GM12865 (cell line): ENCODE data around the gene FRMPD2.

Source experiments
- DNase-seq: peaks from one replicate; pipeline ENCODE4 v3.0.0; 2010; ENCODE audit warnings: low read depth
- H3K4me3 ChIP-seq: 2 replicates; pipeline ENCODE4 v1.5.1; 2011; ENCODE audit warnings: mild to moderate bottlenecking, low read depth, low read length, control low read depth
- CTCF ChIP-seq: IDR thresholded peaks from 2 replicates; pipeline ENCODE4 v1.5.1; 2011; ENCODE audit warnings: low read length, control low read depth, low read depth, inconsistent platforms; ENCODE audit not compliant: insufficient read depth; ENCODE audit errors: missing control alignments

FRMPD2 gene

DNA sequence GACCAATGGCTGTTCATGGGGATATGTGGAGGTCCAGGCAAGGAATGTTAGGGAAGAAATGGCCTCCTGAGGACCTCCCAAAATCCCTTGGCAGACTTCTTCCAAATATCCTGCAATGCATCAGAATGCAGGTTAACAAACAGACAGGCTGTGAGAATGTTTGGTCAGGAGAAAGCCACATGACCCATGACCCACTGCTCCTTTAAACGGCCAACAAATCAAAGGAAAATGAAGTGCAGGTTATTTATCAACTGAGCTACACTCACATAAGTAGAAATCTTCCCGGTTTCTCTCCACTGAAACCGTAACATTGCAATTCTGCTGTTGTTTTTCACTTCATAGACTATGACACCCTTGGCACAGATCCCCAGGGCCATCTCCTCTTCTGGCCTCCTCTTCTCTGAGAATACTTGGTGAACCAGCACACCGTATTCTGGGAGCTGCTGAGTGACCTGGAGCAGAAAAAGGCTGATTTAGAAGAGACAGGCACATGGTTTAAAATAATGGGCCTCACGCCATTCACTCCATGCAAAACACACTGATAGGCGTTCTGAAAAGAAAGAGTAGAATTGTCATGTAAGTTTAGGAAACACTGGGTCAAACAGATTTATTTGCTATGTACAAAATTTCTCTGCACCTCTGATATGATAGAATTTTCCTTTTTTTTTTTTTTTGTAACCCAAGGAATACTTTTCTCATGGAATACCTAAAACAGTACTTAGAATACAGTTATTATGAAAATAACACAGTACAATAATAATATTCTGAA lies 67.8 kb downstream of the FRMPD2 start:
- DNase-seq, result no peak
- TF ChIP-seq CTCF, result no peak
- H3K4me3 ChIP-seq, result no peak overlapping the region

GRCh38 chr10:48205918-48206317 lies 68.6 kb downstream of the FRMPD2 start:
- peak; percentile 52 for DNase-seq
- no peak for TF ChIP-seq CTCF
- no peak overlapping the region for H3K4me3 ChIP-seq

DNA sequence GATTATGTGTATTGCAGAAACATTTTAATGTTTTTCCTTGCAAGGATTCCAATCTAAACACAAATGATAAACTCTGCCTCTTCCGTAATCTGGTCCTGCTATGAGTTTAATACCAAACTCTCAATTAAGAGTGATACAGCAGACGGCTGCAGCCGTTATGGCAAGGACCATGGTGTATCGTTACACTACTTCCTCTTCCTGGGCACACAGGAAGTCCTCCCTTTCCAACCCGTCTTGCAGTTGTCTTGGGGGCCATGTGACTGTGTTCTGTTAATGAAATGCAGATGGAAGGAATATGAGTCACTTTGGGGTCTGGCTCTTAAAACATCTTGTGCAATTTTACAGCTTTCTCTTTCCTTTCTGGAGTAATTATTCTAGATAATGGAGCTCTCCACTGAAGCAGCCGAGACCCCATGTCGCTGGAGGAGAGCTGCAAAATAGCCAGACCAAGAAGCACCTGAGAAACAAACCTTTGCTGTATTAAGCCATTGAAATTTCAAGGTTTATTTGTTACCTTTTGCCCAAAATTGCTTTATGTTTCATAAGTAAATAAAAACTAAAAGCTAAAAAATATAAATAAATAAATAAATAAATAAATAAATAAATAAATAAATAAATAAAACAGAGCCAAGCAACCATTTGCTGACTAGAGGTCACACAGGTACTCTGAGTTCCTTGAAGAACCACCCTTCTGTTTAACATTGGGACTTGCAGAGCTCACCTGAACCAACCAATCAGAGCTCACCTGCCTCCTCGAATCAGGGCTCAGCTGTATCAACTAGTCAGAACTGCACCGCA lies 74.7 kb downstream of the FRMPD2 start:
- H3K4me3 ChIP-seq, result no peak overlapping the region
- no peak for DNase-seq
- no peak for TF ChIP-seq CTCF

DNA sequence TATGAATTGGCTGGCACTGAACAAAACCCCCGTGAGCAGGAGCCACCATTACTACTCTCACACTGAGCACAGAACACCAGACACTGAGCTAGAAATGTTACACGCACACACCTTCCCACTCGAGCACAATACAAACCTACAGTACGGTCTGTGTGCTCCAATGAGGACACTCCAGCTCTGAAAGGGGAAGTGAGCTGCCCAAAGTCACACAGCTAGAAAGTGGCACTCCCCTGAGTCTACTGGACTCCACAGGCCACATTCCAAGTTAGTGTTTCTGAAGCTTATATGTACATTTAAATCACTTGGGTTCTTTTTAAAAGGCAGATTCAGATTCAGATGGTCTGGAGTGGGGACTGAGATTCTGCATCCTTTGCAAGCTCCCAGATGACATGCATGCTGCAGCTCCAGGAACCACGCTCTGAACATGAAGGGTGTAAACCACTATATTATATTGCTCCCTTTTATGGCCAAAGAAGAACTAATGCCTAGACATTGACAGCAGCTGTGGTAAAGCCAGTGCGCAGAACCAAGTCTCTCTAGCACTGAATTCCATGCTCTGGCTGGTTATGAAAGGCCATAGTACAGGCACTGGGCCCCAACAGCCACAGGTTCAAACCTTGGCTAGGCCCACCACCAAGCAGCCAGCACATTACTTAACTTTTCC lies 77.1 kb downstream of the FRMPD2 start:
- TF ChIP-seq CTCF, result no peak
- no peak for DNase-seq
- no peak overlapping the region for H3K4me3 ChIP-seq

- no peak overlapping the region for H3K4me3 ChIP-seq
- no peak for TF ChIP-seq CTCF
- DNase-seq, result no peak
Observed at GRCh38 chr10:48195803-48196202, 78.7 kb downstream of the FRMPD2 start.

DNA sequence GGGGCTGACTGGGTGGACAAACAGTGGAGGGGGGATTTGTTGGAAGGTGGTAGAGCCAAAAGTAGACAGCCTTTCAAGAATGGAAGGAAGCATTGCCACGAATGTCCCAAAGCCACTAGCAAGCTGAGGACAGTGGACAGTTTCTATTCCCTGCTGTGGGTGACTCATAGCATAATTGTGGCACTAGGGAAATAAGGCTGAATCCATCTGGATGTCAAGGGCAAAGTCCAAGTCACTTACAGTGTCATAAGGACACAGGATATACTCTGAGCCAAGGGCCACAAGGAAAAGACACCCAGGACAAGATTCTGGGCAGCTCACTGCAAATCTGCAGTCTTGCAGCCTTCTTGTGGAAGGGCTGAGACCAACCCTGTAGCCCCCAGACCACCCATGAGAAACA lies 79.7 kb downstream of the FRMPD2 start:
- no peak for TF ChIP-seq CTCF
- DNase-seq, result no peak

More for the DNA sequence above, 79.7 kb downstream of the FRMPD2 start:
- H3K4me3 ChIP-seq, result no peak overlapping the region
